Left kidney (tissue), 2 donors: ENCODE data around the gene PKP3. TPM values are rescaled to one million over a fixed set of nuclear protein-coding genes. Genes with fewer than 3 reads are reported as not detected.
"Not testable (repeated sequence)": the region's sequence is repeated elsewhere in the genome, so short reads cannot be mapped to it uniquely, and the experiment has no call there.

Source experiments
- DNase-seq: peaks from one replicate; pipeline ENCODE4 v3.0.0-alpha.2; 2013
- polyA plus RNA-seq: library from polyadenylated mRNA; unstranded; fragments of 120-200 nt; gene quantifications from one replicate; pipeline ENCODE4 v1.2.1, GENCODE V29; 2013; ENCODE audit not compliant: insufficient read length

Gene PKP3
- polyA plus RNA-seq, 1 donor: 6.6 TPM

- DNase-seq: not testable (repeated sequence)
Measured at GRCh38 chr11:363443-363805, 30.6 kb upstream of the PKP3 start.

GRCh38 chr11:363948-364761 lies 29.9 kb upstream of the PKP3 start:
- DNase-seq: no peak

- no peak for DNase-seq
Measured at GRCh38 chr11:364991-365725, 28.9 kb upstream of the PKP3 start.

GRCh38 chr11:365831-366230 lies 28.2 kb upstream of the PKP3 start:
- no peak for DNase-seq

- no peak for DNase-seq
Measured at GRCh38 chr11:367956-368413, 26.0 kb upstream of the PKP3 start.

GRCh38 chr11:368414-369335 lies 25.3 kb upstream of the PKP3 start:
- DNase-seq: no peak

GRCh38 chr11:369336-370018 lies 24.5 kb upstream of the PKP3 start, which contains the start of gene B4GALNT4:
TSS of gene B4GALNT4 (plus strand) at chr11:369499. CDS start at chr11:369804, 305 bp downstream.
- DNase-seq: no peak

- no peak for DNase-seq
Measured at GRCh38 chr11:370070-370941, 23.7 kb upstream of the PKP3 start.

- no peak for DNase-seq
Measured at GRCh38 chr11:371051-371450, 23.0 kb upstream of the PKP3 start.

- DNase-seq: no peak
Measured at GRCh38 chr11:371716-372590, 22.1 kb upstream of the PKP3 start.

- no peak for DNase-seq
Measured at GRCh38 chr11:372809-373715, 20.9 kb upstream of the PKP3 start.

- DNase-seq: no peak
Measured at GRCh38 chr11:373716-374551, 20.1 kb upstream of the PKP3 start.

- no peak for DNase-seq
Measured at GRCh38 chr11:375065-376025, 18.7 kb upstream of the PKP3 start.

- DNase-seq: no peak
Measured at GRCh38 chr11:376531-377173, 17.4 kb upstream of the PKP3 start.

- DNase-seq: no peak
Measured at GRCh38 chr11:377174-377865, 16.7 kb upstream of the PKP3 start.
